GM21423 (cell line): ENCODE results near the gene CNTN5.
"Not testable (repeated sequence)": the region's sequence is repeated elsewhere in the genome, so short reads cannot be mapped to it uniquely, and the experiment has no call there.

Source experiments
- ATAC-seq: cut with Tn5 transposase; IDR thresholded peaks from one replicate; pipeline ENCODE4 v1.9.1; 2021; ENCODE audit warnings: mild to moderate bottlenecking, moderate library complexity; ENCODE audit not compliant: unreplicated experiment

CNTN5 gene

GRCh38 chr11:99708928-99709672, 688.4 kb downstream of the CNTN5 start:
- ATAC-seq: no peak

- no peak for ATAC-seq
Observed at GRCh38 chr11:99716302-99716701, 695.6 kb downstream of the CNTN5 start.

- no peak for ATAC-seq
Observed at GRCh38 chr11:99718291-99718690, 697.5 kb downstream of the CNTN5 start.

GRCh38 chr11:99739464-99740089, 718.8 kb downstream of the CNTN5 start:
- ATAC-seq: no peak

GRCh38 chr11:99742501-99742900, 721.8 kb downstream of the CNTN5 start:
- ATAC-seq: no peak

- ATAC-seq: no peak
Observed at GRCh38 chr11:99759787-99760186, 739.0 kb downstream of the CNTN5 start.

GRCh38 chr11:99766811-99767210, 746.1 kb downstream of the CNTN5 start:
- ATAC-seq: no peak

- no peak for ATAC-seq
Observed at GRCh38 chr11:99773646-99774045, 752.9 kb downstream of the CNTN5 start.

- no peak for ATAC-seq
Observed at GRCh38 chr11:99781074-99781473, 760.3 kb downstream of the CNTN5 start.

GRCh38 chr11:99791354-99791753, 770.6 kb downstream of the CNTN5 start:
- ATAC-seq: no peak

GRCh38 chr11:99795999-99796398, 775.2 kb downstream of the CNTN5 start:
- ATAC-seq: no peak

- no peak for ATAC-seq
Observed at GRCh38 chr11:99803501-99803900, 782.8 kb downstream of the CNTN5 start.

- ATAC-seq: no peak
Observed at GRCh38 chr11:99812516-99812915, 791.8 kb downstream of the CNTN5 start.

GRCh38 chr11:99814021-99814420, 793.3 kb downstream of the CNTN5 start:
- no peak for ATAC-seq

GRCh38 chr11:99814738-99815137, 794.0 kb downstream of the CNTN5 start:
- no peak for ATAC-seq

- ATAC-seq: no peak
Observed at GRCh38 chr11:99818991-99819390, 798.2 kb downstream of the CNTN5 start.

GRCh38 chr11:99822846-99823565, 802.3 kb downstream of the CNTN5 start:
- no peak for ATAC-seq

- not testable (repeated sequence) for ATAC-seq
Observed at GRCh38 chr11:99836739-99837138, 816.0 kb downstream of the CNTN5 start.

GRCh38 chr11:99841885-99842284, 821.1 kb downstream of the CNTN5 start:
- ATAC-seq: no peak

GRCh38 chr11:99865951-99866350, 845.2 kb downstream of the CNTN5 start:
- no peak for ATAC-seq

- ATAC-seq: no peak
Observed at GRCh38 chr11:99881610-99882009, 860.9 kb downstream of the CNTN5 start.

GRCh38 chr11:99884750-99885149, 864.0 kb downstream of the CNTN5 start:
- ATAC-seq: no peak
